ENCODE measurements around the gene MYCBPAP.
"Not testable (repeated sequence)": the region's sequence is repeated elsewhere in the genome, so short reads cannot be mapped to it uniquely, and the experiment has no call there.

The MYCBPAP gene

DNA sequence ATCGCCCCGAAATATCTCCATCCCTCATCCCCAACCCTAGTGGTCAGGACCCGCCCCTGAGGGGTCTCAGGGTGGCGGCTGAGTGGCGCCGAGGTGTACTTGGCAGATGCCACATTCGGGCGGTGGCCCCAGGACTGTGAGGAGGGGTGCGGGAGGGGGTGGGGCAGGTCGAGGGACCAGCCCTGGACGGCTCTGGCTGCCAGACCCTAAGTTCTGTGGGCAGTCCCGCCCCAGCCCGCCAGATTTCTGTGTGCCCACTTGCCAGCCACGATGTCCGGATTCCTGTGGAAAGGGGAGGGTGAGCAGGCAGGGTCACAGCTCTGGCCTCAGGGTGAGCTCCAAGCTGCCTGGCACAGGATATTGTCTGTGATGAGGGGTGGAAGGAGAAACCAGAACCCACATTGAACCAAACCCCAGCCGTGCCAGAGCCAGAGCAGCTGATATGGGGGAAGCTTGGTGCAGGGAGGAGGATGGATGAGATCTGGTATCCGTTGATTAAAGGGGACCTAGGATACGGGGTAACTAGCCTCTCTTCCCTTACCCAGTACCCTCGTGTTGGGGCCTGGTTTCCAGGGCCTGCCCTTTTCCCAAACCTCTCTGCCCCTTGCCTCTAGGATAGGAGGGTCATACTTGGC, 38.5 kb upstream of the MYCBPAP start:
- no peak for DNase-seq
- no peak for TF ChIP-seq CTCF (IDR thresholded peaks at IDR 0.05)
- Mint-ChIP-seq H3K27me3 (ENCODE audit: low read depth, poor library complexity) (peaks cover 93% of the 10 kb centered on the region), H3K9me3 (no peaks in the 10 kb centered on the region), H3K4me1 (peaks cover 23% of the 10 kb centered on the region), H3K4me3 (peak overlapping the region; percentile 50), H3K36me3 (ENCODE audit: low read depth) (peaks cover 40% of the 10 kb centered on the region), H3K27ac (no peak overlapping the region)

DNA sequence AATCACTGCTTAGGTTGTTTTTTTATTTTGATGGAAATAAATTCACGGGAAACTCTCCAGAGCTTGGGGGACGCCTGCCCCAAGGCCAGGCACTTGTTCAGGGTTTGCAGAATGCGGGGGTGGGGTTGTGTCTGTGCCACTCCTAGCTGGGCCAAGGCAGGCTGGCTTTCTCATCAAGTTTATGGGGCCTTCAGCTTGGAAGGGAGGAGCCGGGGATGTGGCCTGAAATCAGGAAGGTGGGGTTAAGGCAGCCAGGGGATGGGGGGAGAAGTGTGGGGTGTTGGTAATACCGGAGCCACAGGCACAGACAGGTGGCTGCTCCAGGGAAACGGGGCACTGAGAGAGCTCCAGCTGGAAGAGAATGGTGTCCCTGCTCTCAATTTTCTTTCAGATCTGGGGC, 37.8 kb upstream of the MYCBPAP start:
- no peak for DNase-seq
- no peak overlapping the region for H3K27ac Mint-ChIP-seq
- peaks cover 23% of the 10 kb centered on the region for H3K4me1 Mint-ChIP-seq
- no peaks in the 10 kb centered on the region for H3K9me3 Mint-ChIP-seq
- no peak for TF ChIP-seq CTCF (IDR thresholded peaks at IDR 0.05)
- H3K4me3 Mint-ChIP-seq: peak overlapping the region; percentile 58
- H3K27me3 Mint-ChIP-seq (ENCODE audit: low read depth, poor library complexity): peaks cover 93% of the 10 kb centered on the region
- peaks cover 40% of the 10 kb centered on the region for H3K36me3 Mint-ChIP-seq (ENCODE audit: low read depth)

DNA sequence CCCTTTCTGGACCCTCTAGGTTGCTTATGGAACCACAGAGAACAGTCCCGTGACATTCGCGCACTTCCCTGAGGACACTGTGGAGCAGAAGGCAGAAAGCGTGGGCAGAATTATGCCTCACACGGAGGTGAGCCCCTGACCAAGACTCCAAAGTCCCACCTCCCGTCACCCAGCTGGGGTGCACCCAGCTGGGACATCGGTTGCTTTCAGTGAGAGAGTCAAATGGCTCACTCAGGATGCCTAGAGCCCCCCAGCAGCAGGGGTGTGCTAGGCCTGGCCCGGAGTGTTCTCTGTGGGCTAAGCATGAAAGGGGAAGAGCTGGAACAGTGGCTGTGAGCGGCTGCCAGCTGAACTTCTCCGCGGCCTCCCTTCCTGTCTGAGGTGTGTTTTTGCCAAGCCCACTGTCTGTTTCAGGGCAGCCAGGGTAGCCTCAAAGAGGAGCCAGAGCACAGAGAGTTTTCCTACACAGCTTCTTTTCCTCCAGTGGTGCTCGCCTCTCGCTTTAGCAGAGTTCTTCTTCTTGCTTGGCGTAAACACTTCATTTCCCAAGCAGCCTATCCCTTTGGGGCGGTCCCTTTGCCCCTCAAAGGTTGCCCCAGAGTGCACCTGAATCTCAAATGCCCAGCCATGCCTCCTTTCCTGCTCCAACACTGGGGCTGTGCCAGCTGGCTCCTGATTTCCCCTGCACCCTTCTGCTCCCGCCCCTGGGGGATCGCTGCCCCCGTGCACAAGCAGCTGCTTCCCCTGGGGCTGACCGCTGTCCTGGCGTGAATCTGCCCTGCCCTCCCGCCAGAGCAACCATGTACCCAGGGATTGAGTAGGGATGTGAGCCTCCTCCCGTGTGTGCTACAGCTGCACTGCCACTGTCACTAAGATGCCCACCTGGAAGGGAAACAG, 37.0 kb upstream of the MYCBPAP start:
- Mint-ChIP-seq H3K27ac (no peak overlapping the region), H3K36me3 (ENCODE audit: low read depth) (peaks cover 37% of the 10 kb centered on the region), H3K4me3 (peak overlapping the region; percentile 19), H3K4me1 (peaks cover 25% of the 10 kb centered on the region), H3K27me3 (ENCODE audit: low read depth, poor library complexity) (peaks cover 93% of the 10 kb centered on the region), H3K9me3 (no peaks in the 10 kb centered on the region)
- TF ChIP-seq CTCF (IDR thresholded peaks at IDR 0.05): no peak
- DNase-seq: no peak

GRCh38 chr17:50472286-50472685, 36.0 kb upstream of the MYCBPAP start:
- no peak overlapping the region for H3K4me3 Mint-ChIP-seq
- H3K27me3 Mint-ChIP-seq (ENCODE audit: low read depth, poor library complexity): peaks cover 93% of the 10 kb centered on the region
- peaks cover 37% of the 10 kb centered on the region for H3K36me3 Mint-ChIP-seq (ENCODE audit: low read depth)
- H3K4me1 Mint-ChIP-seq: peaks cover 26% of the 10 kb centered on the region
- no peaks in the 10 kb centered on the region for H3K9me3 Mint-ChIP-seq
- no peak for DNase-seq
- no peak for TF ChIP-seq CTCF (IDR thresholded peaks at IDR 0.05)
- H3K27ac Mint-ChIP-seq: no peak overlapping the region

- H3K4me3 Mint-ChIP-seq, H3K9me3 Mint-ChIP-seq, H3K27ac Mint-ChIP-seq, DNase-seq: not testable (repeated sequence)
- peak; percentile 10 for TF ChIP-seq CTCF (IDR thresholded peaks at IDR 0.05)
- peaks cover 37% of the 10 kb centered on the region for H3K36me3 Mint-ChIP-seq (ENCODE audit: low read depth)
- H3K27me3 Mint-ChIP-seq (ENCODE audit: low read depth, poor library complexity): peaks cover 93% of the 10 kb centered on the region
- H3K4me1 Mint-ChIP-seq: peaks cover 22% of the 10 kb centered on the region
Observed at GRCh38 chr17:50472761-50473161, 35.5 kb upstream of the MYCBPAP start.
